GOT3 (cell line): Measurements from ENCODE around the gene SAMM50.

Experiments
- DNase-seq: peaks from one replicate; lab custom pipeline; 2025; ENCODE audit warnings: mixed read lengths; lab: John Stamatoyannopoulos, UW

The SAMM50 gene

GRCh38 chr22:43976861-43977795, 21.9 kb downstream of the SAMM50 start:
- DNase-seq, result no peak

DNA sequence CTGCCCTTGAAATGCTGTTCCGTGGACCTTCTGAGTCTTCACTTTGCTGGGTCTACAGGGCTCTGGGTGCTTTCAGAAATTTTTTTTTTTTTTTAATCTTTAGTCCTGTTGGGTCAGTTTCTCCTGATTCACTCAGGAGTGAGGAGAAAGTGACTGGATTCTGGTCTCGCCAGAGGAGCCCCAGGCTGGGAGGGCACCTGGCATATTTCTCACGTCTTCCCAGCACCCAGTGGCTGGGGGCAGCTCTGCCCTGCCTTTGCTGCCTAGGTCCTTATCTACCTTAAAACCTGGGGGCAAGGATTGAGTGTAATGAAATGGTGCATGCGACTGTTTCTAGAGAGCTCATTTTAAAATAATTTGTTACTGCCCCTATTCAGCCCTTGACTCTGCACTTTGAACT, 23.3 kb downstream of the SAMM50 start:
- DNase-seq, result no peak

- no peak for DNase-seq
These were observed 25.3 kb downstream of the SAMM50 start for GRCh38 chr22:43980579-43980978.

- no peak for DNase-seq
These were observed 25.8 kb downstream of the SAMM50 start for GRCh38 chr22:43980996-43981395.

GRCh38 chr22:43983808-43984207, 28.6 kb downstream of the SAMM50 start:
- no peak for DNase-seq

DNA sequence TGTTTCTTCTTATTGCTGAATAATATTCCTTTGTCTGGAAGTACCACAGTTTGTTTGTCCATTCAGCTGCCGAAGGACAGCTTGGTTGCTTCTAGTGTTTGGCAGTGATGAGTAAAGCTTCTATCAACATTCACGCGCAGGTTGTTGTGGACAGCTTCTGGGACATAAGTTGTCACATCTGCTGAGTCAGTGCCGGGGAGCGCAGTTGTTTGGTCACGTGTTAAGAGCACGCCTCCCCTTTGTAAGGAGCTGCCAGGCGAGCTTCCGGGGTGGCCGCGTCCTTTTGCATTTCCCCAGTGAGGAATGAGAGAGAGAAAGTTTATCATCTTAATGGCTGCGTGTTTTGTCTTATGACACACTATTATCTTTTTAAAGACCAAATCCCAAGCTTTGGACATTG, 30.3 kb downstream of the SAMM50 start:
- no peak for DNase-seq

DNA sequence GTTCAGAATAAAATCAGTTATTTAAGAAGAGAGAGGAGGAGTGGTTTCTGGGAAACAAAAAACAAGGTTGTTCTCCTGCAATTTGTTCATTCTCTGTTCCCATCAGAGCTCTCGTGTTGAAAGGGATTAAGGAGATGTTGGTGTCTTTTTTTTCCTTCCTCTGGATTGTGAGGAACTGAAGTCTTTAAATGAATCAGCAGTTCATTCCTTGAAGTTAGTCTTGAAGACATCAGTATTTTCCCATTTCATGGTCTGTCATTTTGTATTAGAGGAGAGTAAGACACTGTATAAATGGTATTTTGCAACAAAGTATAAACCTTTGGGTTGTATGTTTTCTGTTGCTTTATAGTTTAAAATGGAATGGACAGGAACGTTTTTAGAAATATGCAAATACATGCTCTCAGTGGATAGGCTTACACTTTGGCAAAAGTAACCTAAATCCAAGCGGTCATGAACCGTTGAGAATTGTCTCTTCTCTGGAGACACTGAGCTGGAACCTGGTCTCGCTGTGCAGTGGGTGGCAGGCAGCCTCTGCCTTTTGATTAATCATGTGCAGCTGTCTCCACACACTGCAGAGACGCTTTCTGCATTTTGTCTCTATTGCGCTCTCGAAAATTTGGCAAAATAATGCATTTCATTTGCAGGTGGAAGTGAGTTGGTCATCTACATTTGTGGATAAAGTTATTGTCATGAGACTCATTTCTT, 33.0 kb downstream of the SAMM50 start:
- DNase-seq, result no peak

DNA sequence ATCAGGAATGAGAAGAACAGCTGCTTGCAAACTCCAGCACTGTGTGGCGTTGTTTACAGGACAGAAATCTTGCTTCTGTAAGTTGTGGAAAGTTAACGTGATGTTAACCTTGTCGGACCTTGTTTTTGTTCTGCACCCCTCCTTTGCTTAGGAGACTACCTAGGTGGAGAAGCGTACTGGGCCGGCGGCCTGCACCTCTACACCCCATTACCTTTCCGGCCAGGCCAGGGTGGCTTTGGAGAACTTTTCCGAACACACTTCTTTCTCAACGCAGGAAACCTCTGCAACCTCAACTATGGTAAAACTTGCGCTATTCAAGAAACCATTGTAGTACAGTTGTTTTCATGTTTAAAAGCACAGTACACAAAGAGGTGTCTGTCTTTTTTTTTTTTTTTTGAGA, 33.7 kb downstream of the SAMM50 start:
- no peak for DNase-seq

DNA sequence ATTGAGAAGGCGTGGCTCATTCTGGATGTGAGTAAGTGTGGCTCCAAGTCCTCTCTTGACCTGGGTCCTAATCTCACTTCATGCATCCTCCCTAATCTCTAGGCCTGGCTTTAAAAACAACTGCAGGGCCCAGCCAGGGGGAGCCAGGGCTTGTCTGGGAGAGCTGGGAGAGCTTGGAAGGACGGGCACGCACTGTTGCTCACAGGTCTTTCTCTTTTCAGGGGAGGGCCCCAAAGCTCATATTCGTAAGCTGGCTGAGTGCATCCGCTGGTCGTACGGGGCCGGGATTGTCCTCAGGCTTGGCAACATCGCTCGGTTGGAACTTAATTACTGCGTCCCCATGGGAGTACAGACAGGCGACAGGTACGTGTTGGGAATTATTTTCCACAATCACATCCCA, 34.8 kb downstream of the SAMM50 start:
- no peak for DNase-seq

GRCh38 chr22:43991316-43992020, 36.2 kb downstream of the SAMM50 start:
- DNase-seq, result no peak

GRCh38 chr22:43992331-43992821, 37.1 kb downstream of the SAMM50 start:
- no peak for DNase-seq

GRCh38 chr22:43993072-43993760, 38.0 kb downstream of the SAMM50 start:
- no peak for DNase-seq

DNA sequence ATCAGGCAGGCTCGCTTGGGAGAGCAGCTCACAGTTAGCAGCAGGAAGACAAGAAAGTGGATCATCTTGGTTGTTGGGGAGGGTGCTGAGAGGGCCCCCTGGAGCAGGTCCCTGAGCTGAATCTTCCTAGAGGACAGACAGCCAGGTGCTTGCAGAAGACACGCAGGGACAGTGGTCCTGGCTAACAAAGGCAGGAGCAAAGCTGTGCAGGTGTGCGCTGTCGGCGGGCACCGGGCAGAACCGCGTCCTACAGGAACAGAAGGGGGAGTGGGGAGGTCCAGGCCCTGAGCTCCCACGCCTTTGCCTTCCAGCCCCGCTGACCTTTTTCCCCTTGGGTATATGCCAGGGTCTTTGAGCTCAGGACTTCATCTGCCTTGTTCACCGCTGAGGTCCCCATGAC, 38.8 kb downstream of the SAMM50 start:
- DNase-seq, result no peak

GRCh38 chr22:43994416-43994815, 39.2 kb downstream of the SAMM50 start:
- no peak for DNase-seq

DNA sequence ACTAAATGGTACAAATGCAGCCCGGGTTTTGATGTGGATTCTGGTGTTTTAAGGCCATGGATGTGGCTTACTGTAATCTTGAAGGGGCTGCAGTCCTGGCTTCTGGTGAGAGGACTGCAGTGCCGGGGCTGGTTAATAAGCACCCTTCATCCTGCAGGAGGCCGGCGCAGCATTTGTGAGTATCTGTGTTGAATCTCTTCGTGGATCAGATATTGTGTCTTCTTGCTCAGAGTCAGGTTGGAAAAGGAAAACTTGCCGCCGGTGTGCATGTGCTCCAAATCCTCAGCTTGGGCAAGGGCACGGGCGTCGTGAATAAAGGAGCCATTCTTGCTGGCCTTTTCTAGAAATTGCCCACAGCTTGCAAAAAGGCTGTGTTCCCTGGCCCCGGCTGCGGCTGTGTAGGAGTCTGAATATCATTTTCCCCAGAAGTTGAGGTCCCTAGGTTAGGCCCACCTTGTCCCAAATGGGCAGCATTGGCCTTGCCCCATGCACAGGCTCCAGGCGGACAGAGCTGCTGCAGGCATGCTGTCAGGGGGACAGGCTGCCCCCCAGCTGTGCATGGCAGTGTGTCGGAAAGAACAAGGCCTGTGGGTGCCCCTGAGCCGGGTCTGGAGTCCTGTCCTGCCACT, 39.9 kb downstream of the SAMM50 start:
- DNase-seq, result no peak

DNA sequence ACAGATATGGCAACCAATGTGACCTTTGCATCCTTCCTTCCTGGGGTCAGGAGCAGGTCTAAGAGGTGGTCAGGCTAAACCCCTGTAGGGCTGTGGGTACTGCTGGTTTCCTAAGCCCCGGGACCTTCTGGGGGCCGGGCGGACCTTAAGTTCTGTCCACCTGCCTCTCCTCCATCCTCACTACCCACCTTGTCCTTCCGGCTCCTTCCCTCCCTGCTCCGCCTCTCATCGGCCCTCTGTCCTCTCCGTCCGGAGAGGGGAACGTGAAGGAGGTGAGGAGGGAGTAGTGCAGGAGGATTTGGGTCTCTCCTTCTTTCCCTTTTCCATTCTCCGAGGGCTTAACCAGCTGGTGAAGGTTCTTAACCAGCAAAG, 40.5 kb downstream of the SAMM50 start:
- no peak for DNase-seq

DNA sequence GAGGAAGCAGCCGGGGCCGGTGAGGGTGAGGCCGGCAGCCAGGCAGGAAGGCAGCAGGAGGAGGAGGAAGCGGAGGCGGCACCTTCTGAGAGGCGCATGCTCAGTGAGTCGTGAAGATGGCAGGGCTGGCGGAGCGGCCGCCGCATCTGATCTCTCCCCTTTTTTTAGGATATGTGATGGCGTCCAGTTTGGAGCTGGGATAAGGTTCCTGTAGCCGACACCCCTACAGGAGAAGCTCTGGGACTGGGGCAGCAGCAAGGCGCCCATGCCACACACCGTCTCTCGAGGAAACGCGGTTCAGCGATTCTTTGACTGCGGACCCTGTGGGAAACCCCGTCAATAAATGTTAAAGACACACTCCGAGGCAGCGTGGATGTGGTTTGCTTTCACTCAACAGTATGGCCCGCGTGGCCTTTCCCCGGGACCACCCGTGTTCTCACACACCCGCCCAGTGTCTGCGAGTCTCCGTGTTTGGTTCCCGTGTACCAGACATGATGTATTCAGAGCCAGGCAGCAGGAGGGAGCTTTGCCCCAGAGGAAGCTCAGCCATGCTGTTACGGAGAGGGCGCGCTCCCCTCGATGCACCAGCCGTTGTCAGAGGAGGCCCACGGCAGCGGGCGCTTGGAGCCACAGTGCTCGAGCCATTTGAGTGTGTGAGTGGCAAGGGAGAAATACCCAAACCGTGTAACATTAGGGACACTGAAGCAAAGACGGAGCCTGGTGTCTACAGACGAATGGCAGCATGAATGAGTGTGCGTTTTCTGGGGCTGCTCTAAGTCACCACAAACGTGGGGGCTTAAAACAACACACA, 41.1 kb downstream of the SAMM50 start:
- DNase-seq, result no peak

- DNase-seq, result no peak
These were observed 41.7 kb downstream of the SAMM50 start for GRCh38 chr22:43996981-43997265.

DNA sequence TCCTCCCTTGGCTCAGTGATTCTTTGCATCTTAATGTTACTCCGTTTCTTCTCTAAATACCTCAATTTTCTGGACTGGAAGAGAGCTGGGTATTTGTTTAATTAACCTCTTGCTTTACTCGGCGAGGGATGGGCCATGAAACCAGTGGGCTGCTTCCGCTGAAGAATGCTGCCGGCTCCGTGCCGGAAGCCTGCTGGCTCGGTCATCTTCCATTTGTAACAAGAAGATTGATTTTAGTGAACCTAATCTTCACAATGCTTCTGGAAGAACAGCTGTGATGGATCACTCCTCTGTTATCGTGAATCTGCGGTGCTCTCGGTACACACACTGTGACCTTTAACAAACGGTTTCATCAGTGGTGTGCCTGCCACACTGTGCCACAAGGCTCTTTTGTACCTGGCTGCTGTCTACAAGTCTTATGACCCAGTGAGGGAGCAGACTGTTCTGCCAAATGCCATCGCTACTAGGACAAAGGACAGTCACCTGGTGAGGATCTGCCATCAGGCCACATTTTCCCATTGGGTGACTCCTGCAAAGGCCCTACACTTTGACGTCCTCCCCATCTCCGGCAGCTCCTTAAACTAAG, 43.5 kb downstream of the SAMM50 start:
- DNase-seq, result no peak

GRCh38 chr22:43999378-43999777, 44.1 kb downstream of the SAMM50 start:
- no peak for DNase-seq
